ENCODE data around the gene MKI67. TPM values are rescaled to one million over a fixed set of nuclear protein-coding genes. Genes with fewer than 3 reads are reported as not detected.

The MKI67 gene
- total RNA-seq, 1 donor from 2014 or later: 1.2 TPM

DNA sequence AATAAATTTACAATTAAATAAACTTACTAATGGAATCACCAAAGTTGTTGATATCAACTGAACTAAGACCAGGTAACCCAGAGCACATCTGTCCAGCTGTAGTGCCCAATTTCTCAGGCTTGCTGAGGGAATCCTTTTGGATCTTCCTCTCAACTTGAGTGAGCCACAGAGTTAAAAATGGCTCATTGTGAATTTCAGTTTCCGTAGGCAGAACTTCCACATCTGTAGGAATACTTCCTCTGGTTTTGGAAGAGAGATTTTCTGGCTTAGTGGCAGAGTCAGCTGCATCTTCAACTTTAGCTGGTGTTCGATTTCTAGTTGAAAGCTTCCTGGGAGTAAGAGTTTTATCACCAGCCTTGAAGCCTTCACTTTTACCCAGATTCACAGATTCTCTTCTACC is 11.3 kb downstream of the MKI67 start:
- H3K9me3 ChIP-seq (replicated peaks): no peaks in the 10 kb centered on the region
- DNase-seq: no peak
- intact Hi-C loops (cut with micrococcal nuclease): no loop called here
- H3K27me3 ChIP-seq (ENCODE audit: low read depth): peaks cover 23% of the 10 kb centered on the region
- H3K27ac ChIP-seq (replicated peaks): no peak overlapping the region
- H3K36me3 ChIP-seq: no peaks in the 10 kb centered on the region
- no peaks in the 10 kb centered on the region for H3K4me1 ChIP-seq
- H3K4me3 ChIP-seq: no peak overlapping the region
- TF ChIP-seq, protein P1, sequence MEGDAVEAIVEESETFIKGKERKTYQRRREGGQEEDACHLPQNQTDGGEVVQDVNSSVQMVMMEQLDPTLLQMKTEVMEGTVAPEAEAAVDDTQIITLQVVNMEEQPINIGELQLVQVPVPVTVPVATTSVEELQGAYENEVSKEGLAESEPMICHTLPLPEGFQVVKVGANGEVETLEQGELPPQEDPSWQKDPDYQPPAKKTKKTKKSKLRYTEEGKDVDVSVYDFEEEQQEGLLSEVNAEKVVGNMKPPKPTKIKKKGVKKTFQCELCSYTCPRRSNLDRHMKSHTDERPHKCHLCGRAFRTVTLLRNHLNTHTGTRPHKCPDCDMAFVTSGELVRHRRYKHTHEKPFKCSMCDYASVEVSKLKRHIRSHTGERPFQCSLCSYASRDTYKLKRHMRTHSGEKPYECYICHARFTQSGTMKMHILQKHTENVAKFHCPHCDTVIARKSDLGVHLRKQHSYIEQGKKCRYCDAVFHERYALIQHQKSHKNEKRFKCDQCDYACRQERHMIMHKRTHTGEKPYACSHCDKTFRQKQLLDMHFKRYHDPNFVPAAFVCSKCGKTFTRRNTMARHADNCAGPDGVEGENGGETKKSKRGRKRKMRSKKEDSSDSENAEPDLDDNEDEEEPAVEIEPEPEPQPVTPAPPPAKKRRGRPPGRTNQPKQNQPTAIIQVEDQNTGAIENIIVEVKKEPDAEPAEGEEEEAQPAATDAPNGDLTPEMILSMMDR (IDR thresholded peaks at IDR 0.05; ENCODE audit: borderline replicate concordance): no peak

DNA sequence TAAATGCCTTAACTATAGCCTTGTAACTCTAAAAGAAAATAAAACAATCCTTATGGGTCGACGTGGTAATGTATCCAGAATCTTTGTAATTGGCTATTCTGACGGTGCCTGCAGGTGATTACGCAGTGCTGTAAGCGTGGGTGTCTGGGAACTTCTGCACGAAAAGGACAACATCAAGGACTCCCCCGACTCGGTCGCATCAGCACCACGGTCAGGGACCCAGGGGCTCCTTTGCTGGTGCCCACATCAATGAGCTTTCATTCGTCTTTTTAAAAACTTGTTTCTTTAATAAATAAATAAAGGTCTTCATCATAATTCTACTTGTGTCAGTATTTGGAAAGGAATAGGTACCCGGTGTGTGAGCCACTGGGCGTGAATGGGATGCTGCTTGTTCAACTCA is 13.2 kb downstream of the MKI67 start:
- TF ChIP-seq, protein P1 (IDR thresholded peaks at IDR 0.05; ENCODE audit: borderline replicate concordance): no peak
- no peak for DNase-seq
- Histone ChIP-seq H3K36me3 (no peaks in the 10 kb centered on the region), H3K4me1 (no peaks in the 10 kb centered on the region), H3K27ac (replicated peaks) (no peak overlapping the region), H3K27me3 (ENCODE audit: low read depth) (peaks cover 11% of the 10 kb centered on the region), H3K9me3 (replicated peaks) (no peaks in the 10 kb centered on the region), H3K4me3 (no peak overlapping the region)
- intact Hi-C loops (cut with micrococcal nuclease): no loop called here

DNA sequence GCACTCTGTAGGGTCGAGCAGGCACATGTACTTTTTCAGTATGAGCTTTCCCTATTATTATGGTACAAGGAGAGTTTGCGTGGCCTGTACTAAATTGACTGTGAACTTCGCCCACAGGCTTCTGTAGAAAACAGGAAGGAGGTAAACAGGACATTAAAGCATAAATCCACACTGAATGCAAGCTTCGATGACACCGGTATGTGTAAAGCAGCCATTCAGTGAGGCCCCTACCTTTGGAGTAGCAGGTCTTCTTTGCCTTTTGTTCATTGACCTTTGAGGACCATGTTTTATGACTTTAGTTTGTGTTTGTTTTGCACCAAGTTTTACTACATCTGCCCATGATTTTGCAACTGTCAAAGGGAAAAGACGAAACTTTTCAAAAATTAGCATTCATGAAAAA is 14.5 kb downstream of the MKI67 start:
- Histone ChIP-seq H3K4me3 (no peak overlapping the region), H3K27ac (replicated peaks) (no peak overlapping the region), H3K36me3 (no peaks in the 10 kb centered on the region), H3K9me3 (replicated peaks) (no peaks in the 10 kb centered on the region), H3K4me1 (no peaks in the 10 kb centered on the region), H3K27me3 (ENCODE audit: low read depth) (peaks cover 11% of the 10 kb centered on the region)
- TF ChIP-seq, protein P1 (IDR thresholded peaks at IDR 0.05; ENCODE audit: borderline replicate concordance): no peak
- intact Hi-C loops (cut with micrococcal nuclease): no loop called here
- no peak for DNase-seq

DNA sequence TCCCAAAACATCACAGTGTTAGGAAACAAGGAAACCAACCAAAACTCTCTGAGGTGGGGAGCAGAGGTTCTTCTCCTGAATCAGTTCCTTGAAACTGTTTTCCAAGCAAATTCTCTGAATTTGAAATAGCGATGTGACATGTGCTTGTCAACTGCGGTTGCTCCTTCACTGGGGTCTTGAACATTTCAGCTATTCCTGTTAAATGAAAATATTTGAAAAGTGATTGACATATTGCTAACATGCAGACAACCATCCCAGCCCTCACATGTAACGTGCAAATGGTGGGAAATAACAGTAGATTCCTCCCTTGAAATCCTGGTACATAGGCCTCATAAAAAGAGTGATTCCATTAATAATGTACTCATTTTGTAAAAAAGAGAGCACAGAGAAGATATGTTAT is 15.9 kb downstream of the MKI67 start:
- Histone ChIP-seq H3K4me1 (no peaks in the 10 kb centered on the region), H3K36me3 (no peaks in the 10 kb centered on the region), H3K27ac (replicated peaks) (no peak overlapping the region), H3K27me3 (ENCODE audit: low read depth) (peaks cover 11% of the 10 kb centered on the region), H3K4me3 (no peak overlapping the region), H3K9me3 (replicated peaks) (no peaks in the 10 kb centered on the region)
- TF ChIP-seq, protein P1 (IDR thresholded peaks at IDR 0.05; ENCODE audit: borderline replicate concordance): no peak
- intact Hi-C loops (cut with micrococcal nuclease): no loop called here
- DNase-seq: no peak

DNA sequence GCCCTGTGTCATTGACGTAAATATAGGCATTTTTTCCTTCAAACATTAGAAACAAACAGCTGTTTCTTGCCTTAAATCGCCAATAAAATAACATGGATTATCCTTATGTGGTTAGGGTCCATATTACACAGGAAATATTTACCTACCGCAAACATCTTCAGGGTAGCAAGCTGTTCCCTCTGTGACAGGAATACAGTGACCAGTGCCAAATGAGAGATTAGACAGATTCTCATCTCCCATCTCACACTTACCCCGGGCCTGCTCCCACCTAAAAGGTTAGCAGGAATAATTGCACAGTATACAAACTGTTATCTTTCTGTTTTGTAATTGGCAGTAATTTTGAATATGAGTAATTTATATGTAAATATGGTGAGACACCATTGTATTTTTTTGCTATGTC is 16.5 kb downstream of the MKI67 start:
- TF ChIP-seq, protein P1 (IDR thresholded peaks at IDR 0.05; ENCODE audit: borderline replicate concordance): no peak
- peaks cover 11% of the 10 kb centered on the region for H3K27me3 ChIP-seq (ENCODE audit: low read depth)
- H3K4me3 ChIP-seq: no peak overlapping the region
- intact Hi-C loops (cut with micrococcal nuclease): no loop called here
- H3K27ac ChIP-seq (replicated peaks): no peak overlapping the region
- H3K9me3 ChIP-seq (replicated peaks): no peaks in the 10 kb centered on the region
- H3K4me1 ChIP-seq: no peaks in the 10 kb centered on the region
- no peak for DNase-seq
- H3K36me3 ChIP-seq: no peaks in the 10 kb centered on the region

DNA sequence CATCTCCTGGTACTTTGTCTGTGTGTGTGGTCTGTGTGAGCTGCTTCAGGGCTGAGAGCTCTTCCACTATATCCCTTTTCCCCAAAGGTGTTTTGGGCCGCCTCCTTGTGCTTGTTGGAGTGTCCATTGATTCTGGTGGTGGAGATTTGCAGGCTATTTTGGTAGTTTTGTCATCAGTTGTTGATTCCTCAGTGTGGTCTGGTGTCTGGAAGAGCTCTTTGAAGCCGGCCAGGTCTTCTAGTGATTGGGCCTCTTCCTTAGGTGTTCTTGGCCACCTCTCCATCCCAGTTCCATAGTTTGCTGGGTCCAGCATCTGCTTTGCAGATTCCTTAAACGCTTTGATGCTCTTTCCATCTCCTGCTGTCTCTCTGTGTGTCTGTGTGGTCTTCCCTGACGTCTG is 20.8 kb downstream of the MKI67 start:
- Histone ChIP-seq H3K27ac (replicated peaks) (no peak overlapping the region), H3K4me3 (no peak overlapping the region), H3K27me3 (ENCODE audit: low read depth) (peaks cover 11% of the 10 kb centered on the region), H3K36me3 (no peaks in the 10 kb centered on the region), H3K9me3 (replicated peaks) (no peaks in the 10 kb centered on the region), H3K4me1 (no peaks in the 10 kb centered on the region)
- DNase-seq: no peak
- intact Hi-C loops (cut with micrococcal nuclease): no loop called here
- TF ChIP-seq, protein P1 (IDR thresholded peaks at IDR 0.05; ENCODE audit: borderline replicate concordance): no peak

Measured in left ventricle myocardium inferior (tissue), 1 donor.